Measurements from ENCODE around the gene EIF3L.

GRCh38 chr22:37905534-37906363 lies 56.5 kb downstream of the EIF3L start, which contains the start of gene MICALL1:
- peak; percentile 37 for TF ChIP-seq CTCF (IDR thresholded peaks at IDR 0.05; ENCODE audit: borderline replicate concordance, extremely low read depth, low read length, poor library complexity, severe bottlenecking)
- TF ChIP-seq EZH2 (IDR thresholded peaks at IDR 0.05; ENCODE audit: borderline replicate concordance, low read depth, low read length, severe bottlenecking), result no peak

Measured in DND-41 (cell line).